ENCODE data around the gene CCDC6. TPM values are rescaled to one million over a fixed set of nuclear protein-coding genes. Genes with fewer than 3 reads are reported as not detected.

Gene CCDC6
- total RNA-seq, 4 donors from 2014 or later, result 53.2 to 72.4 (median 66.4) TPM

GRCh38 chr10:59864141-59864962, 42.0 kb downstream of the CCDC6 start:
- peak overlapping the region; percentile 59 to 68 for H3K27ac ChIP-seq
- TF ChIP-seq CTCF (IDR thresholded peaks at IDR 0.05) (no peak), POLR2A (IDR thresholded peaks at IDR 0.05) (no peak)
- no peak for DNase-seq
- no peaks in the 10 kb centered on the region for H3K9me3 ChIP-seq
- H3K4me1 ChIP-seq, result peaks cover 0 to 9% of the 10 kb centered on the region in 2 donors
- no peaks in the 10 kb centered on the region for H3K27me3 ChIP-seq
- no peak overlapping the region for H3K4me3 ChIP-seq
- intact Hi-C loops (cut with DNase I; ENCODE audit: low total_unique reads), result no loop called here
- no peaks in the 10 kb centered on the region for H3K36me3 ChIP-seq

- no peaks in the 10 kb centered on the region for H3K27me3 ChIP-seq
Measured at GRCh38 chr10:59859570-59859969, 46.8 kb downstream of the CCDC6 start.

DNA sequence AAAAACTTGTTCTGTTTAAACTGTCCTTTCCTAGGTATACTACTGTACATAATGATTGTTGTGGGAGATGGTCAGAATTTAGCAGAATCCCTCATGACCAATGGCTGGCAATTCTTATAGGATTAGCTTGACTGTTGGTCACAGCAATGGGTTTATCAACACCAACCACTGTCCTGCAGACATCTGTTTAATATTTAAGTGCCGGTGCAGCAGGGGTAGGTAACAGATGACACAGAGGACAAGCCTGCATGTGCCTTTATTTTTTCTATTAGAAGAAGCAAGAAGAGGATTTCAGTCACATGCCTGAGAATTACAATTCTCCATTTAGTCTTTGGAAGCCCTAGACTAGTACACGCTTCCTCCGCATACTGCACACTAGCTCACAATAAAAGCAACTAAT, 48.4 kb downstream of the CCDC6 start:
- H3K9me3 ChIP-seq, result no peaks in the 10 kb centered on the region
- no peaks in the 10 kb centered on the region for H3K4me1 ChIP-seq
- no peak overlapping the region for H3K4me3 ChIP-seq
- DNase-seq, result no peak
- H3K36me3 ChIP-seq, result no peaks in the 10 kb centered on the region
- no peaks in the 10 kb centered on the region for H3K27me3 ChIP-seq
- intact Hi-C loops (cut with DNase I; ENCODE audit: low total_unique reads), result no loop called here
- H3K27ac ChIP-seq, result peak overlapping the region in 1 of 2 donors; percentile 14
- no peak for TF ChIP-seq CTCF (IDR thresholded peaks at IDR 0.05)
- TF ChIP-seq POLR2A (IDR thresholded peaks at IDR 0.05), result no peak

More at GRCh38 chr10:59859570-59859969, 46.8 kb downstream of the CCDC6 start:
- intact Hi-C loops (cut with DNase I; ENCODE audit: low total_unique reads), result no loop called here
- Histone ChIP-seq H3K36me3 (no peaks in the 10 kb centered on the region), H3K4me1 (no peaks in the 10 kb centered on the region), H3K9me3 (no peaks in the 10 kb centered on the region), H3K4me3 (no peak overlapping the region), H3K27ac (no peak overlapping the region)
- no peak for DNase-seq
- no peak for TF ChIP-seq CTCF (IDR thresholded peaks at IDR 0.05)
- TF ChIP-seq POLR2A (IDR thresholded peaks at IDR 0.05), result no peak

GRCh38 chr10:59857049-59857448, 49.3 kb downstream of the CCDC6 start:
- DNase-seq, result no peak
- no peaks in the 10 kb centered on the region for H3K9me3 ChIP-seq
- no peak for TF ChIP-seq POLR2A (IDR thresholded peaks at IDR 0.05)
- TF ChIP-seq CTCF (IDR thresholded peaks at IDR 0.05), result no peak
- H3K27me3 ChIP-seq, result no peaks in the 10 kb centered on the region
- H3K4me1 ChIP-seq, result no peaks in the 10 kb centered on the region
- no peaks in the 10 kb centered on the region for H3K36me3 ChIP-seq
- no peak overlapping the region for H3K4me3 ChIP-seq
- intact Hi-C loops (cut with DNase I; ENCODE audit: low total_unique reads), result no loop called here
- H3K27ac ChIP-seq, result peak overlapping the region in 1 of 2 donors; percentile 20

GRCh38 chr10:59856104-59856503, 50.3 kb downstream of the CCDC6 start:
- Histone ChIP-seq H3K4me3 (no peak overlapping the region), H3K27ac (peak overlapping the region in 1 of 2 donors; percentile 20), H3K4me1 (no peaks in the 10 kb centered on the region), H3K9me3 (no peaks in the 10 kb centered on the region), H3K36me3 (no peaks in the 10 kb centered on the region), H3K27me3 (no peaks in the 10 kb centered on the region)
- no peak for TF ChIP-seq CTCF (IDR thresholded peaks at IDR 0.05)
- TF ChIP-seq POLR2A (IDR thresholded peaks at IDR 0.05), result no peak
- DNase-seq, result no peak
- intact Hi-C loops (cut with DNase I; ENCODE audit: low total_unique reads), result no loop called here
